Left lung (tissue), 10 donors: ENCODE results near the gene PTN. TPM values are rescaled to one million over a fixed set of nuclear protein-coding genes. Genes with fewer than 3 reads are reported as not detected.
"Not testable (repeated sequence)": the region's sequence is repeated elsewhere in the genome, so short reads cannot be mapped to it uniquely, and the experiment has no call there.

Experiments used
- ATAC-seq: fragments of 200-7000 bp; cut with Tn5 transposase; one replicate; pipeline ENCODE4 v1.9.1; 2020; ENCODE audit warnings: moderate library complexity
- DNase-seq, 4 donors: peaks; one replicate each; pipeline ENCODE4 v3.0.0-alpha.2; 2013 to 2020
- H3K27ac ChIP-seq, 2 donors: fragments of 200-600 bp; sonication (generic) in 1 of 2; one replicate each; pipeline versions ENCODE4 v1.5.0 to v1.8.0; 2020 to 2021
- H3K27me3 ChIP-seq, 2 donors: fragments of 200-600 bp; sonication (generic) in 1 of 2; one replicate each; pipeline versions ENCODE4 v1.5.0 to v1.8.0; 2020 to 2021
- H3K36me3 ChIP-seq, 2 donors: fragments of 200-600 bp; sonication (generic) in 1 of 2; one replicate each; pipeline versions ENCODE4 v1.5.0 to v1.8.0; 2020 to 2021
- H3K4me1 ChIP-seq, 2 donors: fragments of 200-600 bp; one replicate each; pipeline ENCODE4 v1.8.0; 2021
- H3K4me3 ChIP-seq, 2 donors: fragments of 200-600 bp; sonication (generic) in 1 of 2; one replicate each; pipeline versions ENCODE4 v1.5.0 to v1.8.0; 2020 to 2021; ENCODE audit warnings: mild to moderate bottlenecking in 1 of 2
- H3K9me3 ChIP-seq, 2 donors: fragments of 200-600 bp; sonication (generic) in 1 of 2; one replicate each; pipeline versions ENCODE4 v1.5.0 to v1.8.0; 2020 to 2021
- CTCF ChIP-seq, 2 donors: fragments of 200-600 bp; sonication (generic) in 1 of 2; IDR thresholded peaks; one replicate each; pipeline versions ENCODE4 v1.5.0 to v1.8.0; 2021; ENCODE audit warnings: antibody characterized with exemption in 2 of 2
- intact Hi-C, 2 donors: fragments of 100-400 bp; cut with DNase I; formaldehyde crosslinking; loops; one replicate each; pipeline versions ENCODE4 v1.11.2 to v1.14.2; 2022
- polyA plus RNA-seq, 6 donors: library from polyadenylated mRNA; unstranded; fragments of 120-200 nt; gene quantifications; one replicate each; pipeline ENCODE4 v1.2.1, GENCODE V29; 2013; ENCODE audit not compliant: insufficient read length in 6 of 6
- total RNA-seq, 2 donors: library from RNA; stranded (reverse); fragmentation: NEBNext Ultra II Directional; extraction: Animal tissue kit (Norgen Biotek cat#: 25700); gene quantifications; one replicate each; pipeline ENCODE4 v1.2.1, GENCODE V29; 2021
- donor health status: DM: no; HTN: yes; CAD: no.
- donor health status: DM: no; HTN: no; CAD: no.

The PTN gene
- total and polyA plus RNA-seq, 8 donors = 2.1 to 85.1 (median 62.0) TPM

GRCh38 chr7:137243741-137244140 is 99.8 kb downstream of the PTN start:
- H3K27me3 ChIP-seq = no peaks in the 10 kb centered on the region
- no peaks in the 10 kb centered on the region for H3K9me3 ChIP-seq
- ATAC-seq = no peak
- no peak for TF ChIP-seq CTCF (IDR thresholded peaks at IDR 0.05)
- no peak overlapping the region for H3K27ac ChIP-seq
- intact Hi-C loops = no loop called here
- H3K36me3 ChIP-seq = no peaks in the 10 kb centered on the region
- H3K4me3 ChIP-seq = no peak overlapping the region
- no peak for DNase-seq
- no peaks in the 10 kb centered on the region for H3K4me1 ChIP-seq

- no peaks in the 10 kb centered on the region for H3K9me3 ChIP-seq
- no peak for ATAC-seq
- no peak overlapping the region for H3K4me3 ChIP-seq
- DNase-seq = no peak
- no peak for TF ChIP-seq CTCF (IDR thresholded peaks at IDR 0.05)
- H3K4me1 ChIP-seq = no peaks in the 10 kb centered on the region
- H3K36me3 ChIP-seq = no peaks in the 10 kb centered on the region
- H3K27ac ChIP-seq = no peak overlapping the region
- intact Hi-C loops = no loop called here
- no peaks in the 10 kb centered on the region for H3K27me3 ChIP-seq
Measured at GRCh38 chr7:137242616-137243015, 100.9 kb downstream of the PTN start.

- no peak for TF ChIP-seq CTCF (IDR thresholded peaks at IDR 0.05)
- Histone ChIP-seq H3K27me3 (no peaks in the 10 kb centered on the region), H3K4me1 (no peaks in the 10 kb centered on the region), H3K27ac (no peak overlapping the region), H3K4me3 (no peak overlapping the region), H3K36me3 (no peaks in the 10 kb centered on the region), H3K9me3 (no peaks in the 10 kb centered on the region)
- intact Hi-C loops = no loop called here
- DNase-seq (no peak), ATAC-seq (no peak)
Measured at GRCh38 chr7:137241655-137242360, 101.7 kb downstream of the PTN start.

GRCh38 chr7:137239186-137239585 is 104.3 kb downstream of the PTN start:
- DNase-seq, ATAC-seq, H3K27ac ChIP-seq, H3K27me3 ChIP-seq, H3K9me3 ChIP-seq, H3K4me1 ChIP-seq, intact Hi-C loops, H3K4me3 ChIP-seq, H3K36me3 ChIP-seq: not testable (repeated sequence)

GRCh38 chr7:137235434-137235833 is 108.1 kb downstream of the PTN start:
- H3K9me3 ChIP-seq = peaks cover 0 to 2% of the 10 kb centered on the region in 2 donors
- no peak for TF ChIP-seq CTCF (IDR thresholded peaks at IDR 0.05)
- H3K27ac ChIP-seq = no peak overlapping the region
- H3K27me3 ChIP-seq = no peaks in the 10 kb centered on the region
- no peaks in the 10 kb centered on the region for H3K36me3 ChIP-seq
- intact Hi-C loops = no loop called here
- no peak for ATAC-seq
- no peaks in the 10 kb centered on the region for H3K4me1 ChIP-seq
- H3K4me3 ChIP-seq = no peak overlapping the region
- no peak for DNase-seq

- DNase-seq (no peak), ATAC-seq (no peak)
- Histone ChIP-seq H3K4me3 (no peak overlapping the region), H3K4me1 (no peaks in the 10 kb centered on the region), H3K36me3 (no peaks in the 10 kb centered on the region), H3K9me3 (peaks cover 0 to 5% of the 10 kb centered on the region in 2 donors), H3K27ac (no peak overlapping the region), H3K27me3 (no peaks in the 10 kb centered on the region)
- no peak for TF ChIP-seq CTCF (IDR thresholded peaks at IDR 0.05)
- intact Hi-C loops = no loop called here
Measured at GRCh38 chr7:137231167-137231566, 112.4 kb downstream of the PTN start.
